HG03432 (cell line): ENCODE measurements around the gene HNF1A.

Experiments used
- ATAC-seq: cut with Tn5 transposase; IDR thresholded peaks from one replicate; pipeline ENCODE4 v1.9.1; 2021; ENCODE audit warnings: mild to moderate bottlenecking, moderate library complexity; ENCODE audit not compliant: unreplicated experiment

Gene HNF1A

GRCh38 chr12:120956579-120957300 lies 21.6 kb upstream of the HNF1A start:
- no peak for ATAC-seq

GRCh38 chr12:120959111-120959878 lies 19.0 kb upstream of the HNF1A start:
- ATAC-seq, result no peak

DNA sequence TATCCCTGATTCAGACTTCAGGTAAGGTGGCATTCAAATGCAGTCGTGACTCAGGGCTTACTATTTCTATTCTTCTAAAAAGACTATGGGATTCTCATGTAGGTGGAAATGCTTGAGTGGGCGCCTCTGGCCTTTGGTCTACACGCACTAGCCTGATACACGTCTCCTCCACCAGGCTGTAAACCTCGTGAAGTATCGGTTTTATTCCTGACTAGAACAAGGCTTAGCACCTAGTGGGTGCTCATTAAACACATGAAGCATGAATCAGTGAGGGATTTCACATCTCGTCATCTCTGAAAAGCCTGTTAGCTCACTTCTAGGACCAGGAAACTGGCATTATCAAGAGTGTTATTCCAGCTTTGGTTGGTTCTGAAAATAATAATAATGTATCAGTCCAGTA lies 17.7 kb upstream of the HNF1A start:
- ATAC-seq, result no peak

GRCh38 chr12:120961604-120962531 lies 16.5 kb upstream of the HNF1A start:
- no peak for ATAC-seq

GRCh38 chr12:120962532-120963020 lies 15.8 kb upstream of the HNF1A start:
- ATAC-seq, result no peak

GRCh38 chr12:120964298-120964697 lies 14.0 kb upstream of the HNF1A start:
- no peak for ATAC-seq

DNA sequence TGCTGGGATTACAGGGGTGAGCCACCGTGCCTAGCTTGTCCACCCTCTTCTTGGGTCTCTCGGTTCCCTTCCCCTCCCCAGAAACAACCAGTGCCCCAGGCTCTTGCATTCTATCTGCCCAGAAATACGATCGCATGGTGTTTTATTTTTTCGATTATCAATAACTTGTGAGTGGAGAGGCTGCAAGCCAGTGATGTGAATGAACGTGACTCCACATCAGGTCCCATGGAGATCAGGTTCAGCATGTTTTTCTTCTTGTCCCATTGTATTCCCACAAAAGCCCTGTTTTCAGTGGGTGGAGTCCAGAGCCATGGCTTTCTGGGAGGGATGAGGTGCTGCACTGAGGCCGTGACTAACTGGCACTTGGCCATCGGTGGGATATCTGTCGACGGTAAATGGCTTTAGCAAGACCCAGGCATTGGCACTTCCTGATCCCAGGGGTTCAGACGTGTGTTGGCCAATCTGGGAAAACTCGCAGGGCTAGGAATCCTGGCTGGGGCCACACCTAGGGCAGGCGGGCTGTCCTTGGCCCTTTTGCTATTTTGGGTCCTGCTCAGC lies 12.7 kb upstream of the HNF1A start:
- no peak for ATAC-seq

- no peak for ATAC-seq
These were observed 8.0 kb upstream of the HNF1A start for GRCh38 chr12:120970310-120970709.

DNA sequence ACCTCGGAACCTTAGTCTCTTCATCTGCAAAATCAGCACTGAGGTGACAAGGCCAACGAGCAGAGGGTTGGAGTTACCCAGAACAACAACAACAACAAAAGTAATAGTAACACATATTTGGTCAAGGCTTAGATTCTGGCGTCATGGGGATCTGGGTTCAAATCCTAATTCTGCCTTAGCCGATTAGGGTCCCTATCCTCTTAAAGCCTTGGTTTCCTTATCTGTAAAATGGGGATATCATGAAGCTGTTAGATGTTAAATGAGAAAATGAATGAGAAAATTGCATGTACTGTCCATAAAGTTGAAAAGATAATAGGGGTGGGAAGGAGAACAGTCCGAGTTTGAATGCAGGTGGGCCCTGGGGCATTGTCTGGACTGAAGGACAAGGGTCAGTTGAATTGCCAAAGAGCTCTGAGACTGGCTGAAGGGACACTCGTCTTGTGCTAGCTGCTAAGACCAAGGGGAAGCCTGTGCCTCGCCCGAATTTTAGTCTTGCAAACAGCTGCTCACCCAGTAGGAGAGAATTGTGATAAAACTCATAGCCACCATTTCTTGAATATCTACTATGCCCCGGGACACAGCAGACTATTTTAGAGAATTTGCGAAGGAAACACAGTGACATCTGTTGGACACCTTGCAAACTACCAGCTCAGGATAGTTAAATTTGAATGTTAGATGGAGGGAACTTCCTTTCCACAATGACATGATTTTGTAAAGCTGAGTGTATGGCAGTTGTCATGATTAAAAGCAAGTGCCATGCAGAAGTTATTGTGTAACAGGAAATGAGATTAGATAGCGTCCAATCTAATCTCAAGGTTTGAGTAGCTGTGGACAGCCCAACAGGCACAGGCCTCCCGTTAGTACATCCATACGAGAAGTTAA lies 6.8 kb upstream of the HNF1A start:
- ATAC-seq, result no peak

- ATAC-seq, result no peak
These were observed 5.3 kb upstream of the HNF1A start for GRCh38 chr12:120972870-120973543.

DNA sequence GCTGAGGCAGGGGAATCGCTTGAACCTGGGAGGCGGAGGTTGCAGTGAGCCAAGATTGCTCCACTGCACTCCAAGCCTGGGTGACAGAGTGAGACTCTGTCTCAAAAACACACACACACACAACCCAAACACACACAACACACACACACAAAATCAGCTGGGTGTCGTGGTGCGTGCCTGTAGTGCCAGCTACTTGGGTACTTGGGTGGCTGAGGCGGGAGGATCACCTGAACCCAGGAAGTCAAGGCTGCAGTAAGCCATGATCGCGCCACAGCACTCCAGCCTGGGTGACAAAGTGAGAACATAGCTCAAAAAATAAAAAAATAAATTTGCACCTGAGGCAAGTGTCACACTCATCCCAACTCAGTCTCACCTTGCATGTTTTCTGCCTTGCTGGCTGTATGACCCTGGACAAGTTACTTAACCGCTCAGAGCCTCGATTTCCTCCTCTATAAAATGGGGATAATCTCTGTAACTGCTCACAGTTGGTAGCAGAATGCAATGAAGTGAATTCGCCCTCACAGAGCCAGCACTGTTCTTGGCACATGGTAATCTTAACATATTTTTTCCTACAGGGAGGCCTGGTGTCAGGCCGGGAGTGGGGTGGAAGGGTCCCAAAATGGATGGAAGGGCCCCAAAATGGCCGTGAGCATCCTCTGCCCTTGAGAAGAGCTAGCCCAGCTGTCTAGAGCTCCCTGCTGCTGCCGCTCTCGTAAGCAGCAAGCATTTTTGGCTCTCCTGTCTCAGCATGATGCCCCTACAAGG lies 630 bp upstream of the HNF1A start:
- ATAC-seq, result no peak

- no peak for ATAC-seq
These were observed 998 bp downstream of the HNF1A start for GRCh38 chr12:120979220-120979861.

GRCh38 chr12:120979862-120980696 lies 1.7 kb downstream of the HNF1A start:
- ATAC-seq, result no peak

- ATAC-seq, result no peak
These were observed 2.5 kb downstream of the HNF1A start for GRCh38 chr12:120980800-120981368.

GRCh38 chr12:120981407-120981941 lies 3.1 kb downstream of the HNF1A start:
- no peak for ATAC-seq

DNA sequence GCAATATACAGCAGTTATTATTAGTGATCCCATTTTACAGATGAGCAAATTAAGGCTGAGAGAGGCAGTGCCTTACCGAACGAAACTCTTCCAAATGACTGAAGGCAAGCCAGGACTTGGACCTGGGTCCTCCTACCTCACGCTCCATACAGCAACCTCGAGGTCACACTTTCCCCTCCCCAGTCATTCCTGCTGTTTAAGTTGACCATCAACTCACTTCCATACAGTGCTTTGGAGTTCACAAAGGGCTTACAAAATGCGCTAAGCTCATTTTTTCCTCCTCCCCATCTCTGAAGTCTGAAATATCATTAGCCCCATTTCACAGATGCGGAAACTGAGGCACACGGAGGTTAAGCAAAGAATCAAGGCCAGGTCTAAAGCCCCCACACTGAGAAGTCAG lies 4.3 kb downstream of the HNF1A start:
- ATAC-seq, result no peak

GRCh38 chr12:120983759-120984158 lies 5.4 kb downstream of the HNF1A start:
- no peak for ATAC-seq
